Midbrain (tissue), 1 donor: ENCODE results near the gene PCDHB13.
"Not testable (repeated sequence)": the region's sequence is repeated elsewhere in the genome, so short reads cannot be mapped to it uniquely, and the experiment has no call there.

Experiments used
- DNase-seq: peaks from one replicate; lab custom pipeline; 2025; lab: John Stamatoyannopoulos, UW

The PCDHB13 gene

GRCh38 chr5:141213656-141214339 lies at the start of gene PCDHB13:
PCDHB13 (plus strand) TSS chr5:141213919; CDS start chr5:141214124, 205 bp downstream.
- peak; percentile 4 for DNase-seq

DNA sequence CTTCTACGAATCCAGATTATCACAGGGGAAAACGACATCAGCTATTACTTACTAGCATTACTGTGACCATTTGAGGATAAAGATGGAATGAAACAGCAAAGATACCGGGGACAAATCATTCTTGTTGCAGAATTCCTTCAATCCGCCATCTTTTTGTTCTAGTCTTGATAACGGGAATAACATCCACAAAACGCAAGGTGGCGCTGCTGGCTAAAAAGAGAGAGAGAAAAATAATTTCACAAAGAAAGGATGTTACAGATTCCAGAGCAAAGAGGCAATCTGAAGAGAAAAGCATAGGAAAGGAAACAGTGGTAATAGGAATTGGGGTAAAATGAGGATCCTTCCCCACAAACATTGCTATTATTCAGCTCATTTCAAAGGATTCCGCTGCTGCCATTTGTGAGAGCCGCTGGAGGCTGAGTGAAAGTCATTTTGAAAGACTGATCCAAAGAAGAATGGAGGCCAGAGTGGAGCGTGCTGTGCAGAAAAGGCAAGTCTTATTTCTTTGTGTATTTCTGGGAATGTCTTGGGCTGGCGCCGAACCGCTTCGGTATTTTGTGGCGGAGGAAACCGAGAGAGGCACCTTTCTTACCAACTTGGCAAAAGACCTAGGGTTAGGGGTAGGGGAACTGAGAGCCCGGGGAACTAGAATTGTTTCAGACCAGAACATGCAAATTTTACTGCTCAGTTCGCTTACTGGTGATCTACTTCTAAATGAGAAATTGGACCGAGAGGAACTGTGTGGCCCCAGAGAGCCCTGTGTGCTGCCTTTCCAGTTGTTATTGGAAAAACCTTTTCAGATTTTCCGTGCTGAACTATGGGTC lies 41.1 kb upstream of the PCDHB13 start, which contains the start of gene PCDHB7:
PCDHB7 (plus strand) TSS at position 264 of the 824 bp plus-strand sequence; CDS start at position 456, 192 bp downstream.
- DNase-seq: peak; percentile 18

DNA sequence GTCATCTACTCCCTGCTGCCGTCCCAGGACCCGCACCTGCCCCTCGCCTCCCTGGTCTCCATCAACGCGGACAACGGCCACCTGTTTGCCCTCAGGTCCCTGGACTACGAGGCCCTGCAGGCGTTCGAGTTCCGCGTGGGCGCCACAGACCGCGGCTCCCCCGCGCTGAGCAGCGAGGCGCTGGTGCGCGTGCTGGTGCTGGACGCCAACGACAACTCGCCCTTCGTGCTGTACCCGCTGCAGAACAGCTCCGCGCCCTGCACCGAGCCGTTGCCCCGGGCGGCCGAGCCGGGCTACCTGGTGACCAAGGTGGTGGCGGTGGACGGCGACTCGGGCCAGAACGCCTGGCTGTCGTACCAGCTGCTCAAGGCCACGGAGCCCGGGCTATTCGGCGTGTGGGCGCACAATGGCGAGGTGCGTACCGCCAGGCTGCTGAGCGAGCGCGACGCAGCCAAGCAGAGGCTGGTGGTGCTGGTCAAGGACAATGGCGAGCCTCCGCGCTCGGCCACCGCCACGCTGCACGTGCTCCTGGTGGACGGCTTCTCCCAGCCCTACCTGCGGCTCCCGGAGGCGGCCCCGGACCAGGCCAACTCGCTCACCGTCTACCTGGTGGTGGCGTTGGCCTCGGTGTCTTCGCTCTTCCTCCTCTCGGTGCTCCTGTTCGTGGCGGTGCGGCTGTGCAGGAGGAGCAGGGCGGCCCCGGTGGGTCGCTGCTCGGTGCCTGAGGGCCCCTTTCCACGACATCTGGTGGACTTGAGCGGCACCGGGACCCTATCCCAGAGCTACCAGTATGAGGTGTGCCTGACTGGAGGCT lies 39.2 kb upstream of the PCDHB13 start:
- DNase-seq: not testable (repeated sequence)

DNA sequence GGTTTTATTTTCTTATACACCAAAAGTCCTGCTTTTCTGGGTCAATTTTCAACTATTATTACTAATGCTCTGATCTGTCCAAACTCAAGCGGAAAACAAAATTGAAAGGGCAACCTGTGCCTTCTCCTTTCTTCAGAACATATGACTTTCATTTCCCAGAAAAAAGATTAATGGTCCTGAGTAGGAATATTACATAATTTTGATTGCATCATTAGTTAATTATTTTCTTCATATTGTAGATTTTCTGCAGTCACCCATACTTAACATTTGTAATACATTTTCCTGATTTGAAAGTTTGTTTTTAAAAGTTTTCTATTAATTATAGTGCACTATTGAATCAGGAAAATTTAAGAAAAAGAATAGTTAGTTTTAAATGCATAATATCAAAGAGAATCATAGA lies 37.8 kb upstream of the PCDHB13 start:
- no peak for DNase-seq

- not testable (repeated sequence) for DNase-seq
These were observed 36.0 kb upstream of the PCDHB13 start, which contains the start of gene PCDHB8 for GRCh38 chr5:141177577-141178191. PCDHB8 (plus strand) TSS chr5:141177790; CDS start chr5:141178035, 245 bp downstream.

DNA sequence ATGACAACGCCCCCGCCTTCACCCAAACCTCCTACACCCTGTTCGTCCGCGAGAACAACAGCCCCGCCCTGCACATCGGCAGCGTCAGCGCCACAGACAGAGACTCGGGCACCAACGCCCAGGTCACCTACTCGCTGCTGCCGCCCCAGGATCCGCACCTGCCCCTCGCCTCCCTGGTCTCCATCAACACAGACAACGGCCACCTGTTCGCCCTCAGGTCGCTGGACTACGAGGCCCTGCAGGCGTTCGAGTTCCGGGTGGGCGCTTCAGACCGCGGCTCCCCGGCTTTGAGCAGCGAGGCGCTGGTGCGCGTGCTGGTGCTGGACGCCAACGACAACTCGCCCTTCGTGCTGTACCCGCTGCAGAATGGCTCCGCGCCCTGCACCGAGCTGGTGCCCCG lies 34.3 kb upstream of the PCDHB13 start:
- not testable (repeated sequence) for DNase-seq

DNA sequence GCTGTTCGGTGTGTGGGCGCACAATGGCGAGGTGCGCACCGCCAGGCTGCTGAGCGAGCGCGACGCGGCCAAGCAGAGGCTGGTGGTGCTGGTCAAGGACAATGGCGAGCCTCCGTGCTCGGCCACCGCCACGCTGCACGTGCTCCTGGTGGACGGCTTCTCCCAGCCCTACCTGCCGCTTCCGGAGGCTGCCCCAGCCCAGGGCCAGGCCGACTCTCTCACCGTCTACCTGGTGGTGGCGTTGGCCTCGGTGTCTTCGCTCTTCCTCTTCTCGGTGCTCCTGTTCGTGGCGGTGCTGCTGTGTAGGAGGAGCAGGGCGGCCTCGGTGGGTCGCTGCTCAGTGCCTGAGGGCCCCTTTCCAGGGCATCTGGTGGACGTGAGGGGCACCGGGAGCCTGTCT lies 33.8 kb upstream of the PCDHB13 start:
- not testable (repeated sequence) for DNase-seq

- no peak for DNase-seq
These were observed 33.4 kb upstream of the PCDHB13 start for GRCh38 chr5:141180313-141180712.

DNA sequence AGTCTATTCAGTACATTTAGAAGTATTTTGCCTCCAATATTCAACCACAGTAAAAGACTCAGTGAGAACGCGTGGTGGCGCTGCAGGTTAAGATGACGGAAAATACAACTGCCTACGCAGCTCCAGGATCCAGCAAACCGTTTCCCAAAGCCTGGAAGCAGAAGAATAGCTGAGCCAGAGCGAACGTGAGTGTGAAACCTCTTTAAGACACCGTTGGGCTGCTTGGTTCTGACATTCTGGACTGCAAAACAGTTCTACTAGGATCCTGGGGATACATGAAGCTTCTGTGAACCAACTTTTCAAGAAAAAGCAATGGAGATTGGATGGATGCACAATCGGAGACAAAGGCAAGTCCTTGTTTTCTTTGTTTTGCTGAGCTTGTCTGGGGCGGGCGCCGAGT lies 31.5 kb upstream of the PCDHB13 start, which contains the start of gene PCDHB16:
PCDHB16 (plus strand) TSS at position 140 of the 400 bp plus-strand sequence; CDS start at position 313, 173 bp downstream.
- DNase-seq: peak; percentile 48

DNA sequence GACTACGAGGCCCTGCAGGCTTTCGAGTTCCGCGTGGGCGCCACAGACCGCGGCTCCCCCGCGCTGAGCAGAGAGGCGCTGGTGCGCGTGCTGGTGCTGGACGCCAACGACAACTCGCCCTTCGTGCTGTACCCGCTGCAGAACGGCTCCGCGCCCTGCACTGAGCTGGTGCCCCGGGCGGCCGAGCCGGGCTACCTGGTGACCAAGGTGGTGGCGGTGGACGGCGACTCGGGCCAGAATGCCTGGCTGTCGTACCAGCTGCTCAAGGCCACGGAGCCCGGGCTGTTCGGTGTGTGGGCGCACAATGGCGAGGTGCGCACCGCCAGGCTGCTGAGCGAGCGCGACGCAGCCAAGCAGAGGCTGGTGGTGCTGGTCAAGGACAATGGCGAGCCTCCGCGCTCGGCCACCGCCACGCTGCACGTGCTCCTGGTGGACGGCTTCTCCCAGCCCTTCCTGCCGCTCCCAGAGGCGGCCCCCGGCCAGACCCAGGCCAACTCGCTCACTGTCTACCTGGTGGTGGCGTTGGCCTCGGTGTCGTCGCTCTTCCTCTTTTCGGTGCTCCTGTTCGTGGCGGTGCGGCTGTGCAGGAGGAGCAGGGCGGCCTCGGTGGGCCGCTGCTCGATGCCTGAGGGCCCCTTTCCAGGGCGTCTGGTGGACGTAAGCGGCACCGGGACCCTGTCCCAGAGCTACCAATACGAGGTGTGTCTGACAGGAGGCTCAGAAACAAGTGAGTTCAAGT lies 29.4 kb upstream of the PCDHB13 start:
- not testable (repeated sequence) for DNase-seq

DNA sequence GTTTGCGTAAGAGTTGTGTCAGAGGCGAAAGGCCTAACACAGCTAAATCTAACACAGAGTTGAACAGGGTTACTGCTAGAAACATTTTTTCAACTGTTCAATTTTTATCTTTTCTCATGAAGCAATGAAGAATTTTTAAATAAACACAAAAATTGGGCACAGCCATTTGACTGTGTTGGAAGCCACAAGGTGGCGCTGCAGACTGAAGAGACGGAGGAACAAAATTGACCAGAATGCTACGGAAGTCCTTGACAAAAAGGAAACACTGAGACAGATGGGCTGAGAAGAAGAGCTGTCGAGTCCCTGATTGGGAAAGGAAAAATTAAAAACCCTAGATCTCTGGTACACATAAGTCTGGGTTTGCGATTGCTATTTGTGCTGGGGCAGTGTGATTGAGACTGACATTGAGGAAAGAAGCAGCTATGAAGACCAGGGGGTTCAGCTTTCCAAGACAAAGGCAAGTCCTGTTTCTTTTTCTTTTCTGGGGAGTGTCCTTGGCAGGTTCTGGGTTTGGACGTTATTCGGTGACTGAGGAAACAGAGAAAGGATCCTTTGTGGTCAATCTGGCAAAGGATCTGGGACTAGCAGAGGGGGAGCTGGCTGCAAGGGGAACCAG lies 26.7 kb upstream of the PCDHB13 start, which contains the start of gene PCDHB9:
PCDHB9 (plus strand) TSS at position 265 of the 616 bp plus-strand sequence; CDS start at position 423, 158 bp downstream.
- peak; percentile 11 for DNase-seq

DNA sequence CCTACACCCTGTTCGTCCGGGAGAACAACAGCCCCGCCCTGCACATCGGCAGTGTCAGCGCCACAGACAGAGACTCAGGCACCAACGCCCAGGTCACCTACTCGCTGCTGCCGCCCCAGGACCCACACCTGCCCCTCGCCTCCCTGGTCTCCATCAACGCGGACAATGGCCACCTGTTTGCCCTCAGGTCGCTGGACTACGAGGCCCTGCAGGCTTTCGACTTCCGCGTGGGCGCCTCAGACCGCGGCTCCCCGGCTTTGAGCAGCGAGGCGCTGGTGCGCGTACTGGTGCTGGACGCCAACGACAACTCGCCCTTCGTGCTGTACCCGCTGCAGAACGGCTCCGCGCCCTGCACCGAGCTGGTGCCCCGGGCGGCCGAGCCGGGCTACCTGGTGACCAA lies 25.0 kb upstream of the PCDHB13 start:
- not testable (repeated sequence) for DNase-seq

DNA sequence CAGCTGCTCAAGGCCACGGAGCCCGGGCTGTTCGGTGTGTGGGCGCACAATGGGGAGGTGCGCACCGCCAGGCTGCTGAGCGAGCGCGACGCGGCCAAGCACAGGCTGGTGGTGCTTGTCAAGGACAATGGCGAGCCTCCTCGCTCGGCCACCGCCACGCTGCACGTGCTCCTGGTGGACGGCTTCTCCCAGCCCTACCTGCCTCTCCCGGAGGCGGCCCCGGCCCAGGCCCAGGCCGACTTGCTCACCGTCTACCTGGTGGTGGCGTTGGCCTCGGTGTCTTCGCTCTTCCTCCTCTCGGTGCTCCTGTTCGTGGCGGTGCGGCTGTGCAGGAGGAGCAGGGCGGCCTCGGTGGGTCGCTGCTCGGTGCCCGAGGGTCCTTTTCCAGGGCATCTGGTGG lies 24.6 kb upstream of the PCDHB13 start:
- DNase-seq: not testable (repeated sequence)

- DNase-seq: peak; percentile 8
These were observed 21.5 kb upstream of the PCDHB13 start, which contains the start of gene PCDHB10 for GRCh38 chr5:141192110-141192725. PCDHB10 (plus strand) TSS chr5:141192353; CDS start chr5:141192553, 200 bp downstream.

DNA sequence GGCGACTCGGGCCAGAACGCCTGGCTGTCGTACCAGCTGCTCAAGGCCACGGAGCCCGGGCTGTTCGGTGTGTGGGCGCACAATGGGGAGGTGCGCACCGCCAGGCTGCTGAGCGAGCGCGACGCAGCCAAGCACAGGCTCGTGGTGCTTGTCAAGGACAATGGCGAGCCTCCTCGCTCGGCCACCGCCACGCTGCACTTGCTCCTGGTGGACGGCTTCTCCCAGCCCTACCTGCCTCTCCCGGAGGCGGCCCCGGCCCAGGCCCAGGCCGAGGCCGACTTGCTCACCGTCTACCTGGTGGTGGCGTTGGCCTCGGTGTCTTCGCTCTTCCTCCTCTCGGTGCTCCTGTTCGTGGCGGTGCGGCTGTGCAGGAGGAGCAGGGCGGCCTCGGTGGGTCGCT lies 19.4 kb upstream of the PCDHB13 start:
- DNase-seq: not testable (repeated sequence)

GRCh38 chr5:141196363-141196762 lies 17.4 kb upstream of the PCDHB13 start:
- DNase-seq: no peak

GRCh38 chr5:141199359-141200235 lies 14.1 kb upstream of the PCDHB13 start, which contains the start of gene PCDHB11:
PCDHB11 (plus strand) TSS chr5:141199627; CDS start chr5:141199775, 148 bp downstream.
- DNase-seq: no peak

DNA sequence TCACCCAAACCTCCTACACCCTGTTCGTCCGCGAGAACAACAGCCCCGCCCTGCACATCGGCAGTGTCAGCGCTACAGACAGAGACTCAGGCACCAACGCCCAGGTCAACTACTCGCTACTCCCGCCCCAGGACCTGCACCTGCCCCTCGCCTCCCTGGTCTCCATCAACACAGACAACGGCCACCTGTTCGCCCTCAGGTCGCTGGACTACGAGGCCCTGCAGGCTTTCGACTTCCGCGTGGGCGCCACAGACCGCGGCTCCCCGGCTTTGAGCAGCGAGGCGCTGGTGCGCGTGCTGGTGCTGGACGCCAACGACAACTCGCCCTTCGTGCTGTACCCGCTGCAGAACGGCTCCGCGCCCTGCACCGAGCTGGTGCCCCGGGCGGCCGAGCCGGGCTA lies 12.6 kb upstream of the PCDHB13 start:
- DNase-seq: not testable (repeated sequence)
